GM12865 (cell line): ENCODE results near the gene OR3A3.
"Not testable (repeated sequence)": the region's sequence is repeated elsewhere in the genome, so short reads cannot be mapped to it uniquely, and the experiment has no call there.

Source experiments
- DNase-seq: peaks from one replicate; pipeline ENCODE4 v3.0.0; 2010; ENCODE audit warnings: low read depth
- H3K4me3 ChIP-seq: 2 replicates; pipeline ENCODE4 v1.5.1; 2011; ENCODE audit warnings: mild to moderate bottlenecking, low read depth, low read length, control low read depth
- TF ChIP-seq, protein P1 (sequence below): IDR thresholded peaks from 2 replicates; pipeline ENCODE4 v1.5.1; 2011; ENCODE audit warnings: low read length, control low read depth, low read depth, inconsistent platforms; ENCODE audit not compliant: insufficient read depth; ENCODE audit errors: missing control alignments

The OR3A3 gene

DNA sequence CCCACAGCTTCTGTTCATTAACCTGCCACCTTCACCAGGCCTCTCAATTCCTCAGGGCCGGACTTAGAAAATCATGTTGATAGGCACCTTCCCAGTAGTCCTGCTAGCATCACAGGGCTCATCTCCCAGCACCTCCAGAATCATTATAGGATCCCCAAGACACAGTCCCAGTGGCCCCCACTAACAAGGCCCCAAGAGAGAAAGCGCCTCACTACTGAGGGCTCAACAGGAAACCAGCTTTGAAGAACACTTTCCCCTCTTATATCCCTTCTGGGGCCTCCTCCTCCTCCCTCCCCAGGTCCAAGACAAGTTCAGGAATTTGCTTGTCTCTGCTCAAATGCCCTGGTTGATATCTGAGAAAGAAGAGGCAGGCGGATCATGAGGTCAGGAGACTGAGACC, at the start of gene OR3A3:
OR3A3 (plus strand) TSS at position 301 of the 400 bp plus-strand sequence.
- TF ChIP-seq, protein P1, sequence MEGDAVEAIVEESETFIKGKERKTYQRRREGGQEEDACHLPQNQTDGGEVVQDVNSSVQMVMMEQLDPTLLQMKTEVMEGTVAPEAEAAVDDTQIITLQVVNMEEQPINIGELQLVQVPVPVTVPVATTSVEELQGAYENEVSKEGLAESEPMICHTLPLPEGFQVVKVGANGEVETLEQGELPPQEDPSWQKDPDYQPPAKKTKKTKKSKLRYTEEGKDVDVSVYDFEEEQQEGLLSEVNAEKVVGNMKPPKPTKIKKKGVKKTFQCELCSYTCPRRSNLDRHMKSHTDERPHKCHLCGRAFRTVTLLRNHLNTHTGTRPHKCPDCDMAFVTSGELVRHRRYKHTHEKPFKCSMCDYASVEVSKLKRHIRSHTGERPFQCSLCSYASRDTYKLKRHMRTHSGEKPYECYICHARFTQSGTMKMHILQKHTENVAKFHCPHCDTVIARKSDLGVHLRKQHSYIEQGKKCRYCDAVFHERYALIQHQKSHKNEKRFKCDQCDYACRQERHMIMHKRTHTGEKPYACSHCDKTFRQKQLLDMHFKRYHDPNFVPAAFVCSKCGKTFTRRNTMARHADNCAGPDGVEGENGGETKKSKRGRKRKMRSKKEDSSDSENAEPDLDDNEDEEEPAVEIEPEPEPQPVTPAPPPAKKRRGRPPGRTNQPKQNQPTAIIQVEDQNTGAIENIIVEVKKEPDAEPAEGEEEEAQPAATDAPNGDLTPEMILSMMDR = no peak
- H3K4me3 ChIP-seq = no peak within 1 kb of the TSS
- no peak for DNase-seq

DNA sequence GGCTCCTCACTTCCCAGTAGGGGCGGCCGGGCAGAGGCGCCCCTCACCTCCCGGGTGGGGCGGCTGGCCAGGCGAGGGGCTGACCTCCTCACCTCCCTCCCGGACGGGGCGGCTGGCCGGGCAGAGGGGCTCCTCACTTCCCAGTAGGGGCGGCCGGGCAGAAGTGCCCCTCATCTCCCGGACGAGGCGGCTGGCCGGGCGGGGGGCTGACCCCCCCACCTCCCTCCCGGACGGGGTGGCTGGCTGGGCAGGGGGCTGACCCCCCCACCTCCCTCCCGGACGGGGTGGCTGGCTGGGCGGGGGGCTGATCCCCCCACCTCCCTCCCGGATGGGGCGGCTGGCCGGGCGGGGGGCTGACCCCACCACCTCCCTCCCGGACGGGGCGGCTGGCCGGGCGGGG, 40.0 kb upstream of the OR3A3 start:
- DNase-seq, H3K4me3 ChIP-seq: not testable (repeated sequence)

DNA sequence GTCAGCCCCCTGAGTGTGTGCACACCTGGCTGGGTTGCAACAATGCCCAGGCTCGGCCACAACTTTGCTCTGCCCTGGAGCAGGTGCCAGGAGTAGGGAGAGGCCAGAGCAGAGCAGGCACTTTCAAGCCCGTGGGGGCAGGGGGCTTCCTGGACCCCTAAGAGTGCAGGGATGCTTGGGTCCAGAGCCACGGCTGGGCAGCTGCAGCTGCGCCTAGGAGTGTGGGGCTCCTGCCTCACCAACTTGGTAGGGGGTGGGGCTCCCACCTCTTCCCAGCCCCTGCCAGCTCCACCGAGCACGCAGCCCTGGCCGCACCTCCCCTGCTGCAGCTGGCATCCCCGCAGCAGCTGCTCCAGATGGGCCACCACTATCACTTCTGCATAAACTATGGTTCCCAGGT, 32.8 kb upstream of the OR3A3 start:
- DNase-seq = no peak
- H3K4me3 ChIP-seq = no peak overlapping the region
- TF ChIP-seq, protein P1 = no peak

DNA sequence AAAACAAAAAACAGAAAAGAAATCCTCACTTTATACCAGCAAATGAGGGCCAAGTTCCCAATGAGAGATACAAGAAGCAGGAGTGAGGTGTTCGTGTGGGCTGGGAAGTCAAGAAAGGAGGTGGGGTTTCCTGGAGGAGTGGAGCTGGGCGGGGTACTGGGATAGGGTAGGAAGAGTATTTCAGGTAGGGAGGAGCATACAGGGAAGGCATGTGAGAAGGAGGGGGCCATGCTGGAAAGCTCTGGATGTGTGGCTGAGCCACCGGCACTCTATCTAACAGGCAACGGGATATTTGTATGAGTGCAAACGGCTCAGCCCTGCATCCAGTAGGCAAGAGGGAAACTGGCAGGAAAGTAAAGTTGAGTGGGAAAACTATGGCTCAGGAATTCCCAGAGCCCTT, 29.2 kb upstream of the OR3A3 start:
- DNase-seq = no peak
- TF ChIP-seq, protein P1 = no peak
- no peak overlapping the region for H3K4me3 ChIP-seq

DNA sequence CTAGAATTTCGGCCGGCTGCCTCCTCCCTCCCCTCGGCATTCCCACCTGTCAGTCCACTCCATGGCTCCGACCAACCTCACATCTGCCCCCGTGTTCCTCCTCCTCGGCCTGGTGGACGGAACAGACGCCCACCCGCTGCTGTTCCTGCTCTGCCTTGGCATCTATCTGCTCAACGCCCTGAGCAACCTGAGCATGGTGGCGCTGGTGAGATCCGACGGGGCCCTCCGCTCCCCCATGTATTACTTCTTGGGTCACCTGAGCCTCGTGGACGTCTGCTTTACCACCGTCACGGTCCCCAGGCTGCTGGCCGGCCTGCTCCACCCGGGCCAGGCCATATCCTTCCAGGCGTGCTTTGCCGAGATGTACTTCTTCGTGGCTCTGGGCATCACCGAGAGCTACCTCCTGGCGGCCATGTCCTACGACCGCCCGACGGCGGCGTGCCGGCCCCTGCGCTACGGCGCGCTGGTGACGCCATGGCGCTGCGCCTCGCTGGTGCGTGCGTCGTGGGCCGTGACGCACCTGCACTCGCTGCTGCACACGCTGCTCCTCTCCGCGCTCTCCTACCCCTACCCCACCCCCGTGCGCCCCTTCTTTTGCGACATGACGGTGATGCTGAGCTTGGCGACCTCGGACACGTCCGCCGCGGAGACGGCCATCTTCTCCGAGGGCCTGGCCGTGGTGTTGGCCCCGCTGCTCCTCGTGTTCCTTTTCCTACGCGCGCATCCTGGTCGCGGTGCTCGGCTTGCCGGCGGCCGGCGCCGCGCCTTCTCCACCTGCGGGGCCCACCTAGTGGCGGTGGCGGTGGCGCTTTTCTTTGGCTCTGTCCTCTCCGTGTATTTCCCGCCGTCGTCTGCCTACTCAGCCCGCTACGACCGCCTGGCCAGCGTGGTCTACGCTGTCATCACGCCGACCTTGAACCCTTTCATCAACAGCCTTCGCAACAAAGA, 25.0 kb upstream of the OR3A3 start, which contains the start of gene OR3A2:
OR3A2 (minus strand) TSS at position 440 of the 948 bp plus-strand sequence.
- peak within 1 kb of the TSS; percentile 74 for H3K4me3 ChIP-seq

DNA sequence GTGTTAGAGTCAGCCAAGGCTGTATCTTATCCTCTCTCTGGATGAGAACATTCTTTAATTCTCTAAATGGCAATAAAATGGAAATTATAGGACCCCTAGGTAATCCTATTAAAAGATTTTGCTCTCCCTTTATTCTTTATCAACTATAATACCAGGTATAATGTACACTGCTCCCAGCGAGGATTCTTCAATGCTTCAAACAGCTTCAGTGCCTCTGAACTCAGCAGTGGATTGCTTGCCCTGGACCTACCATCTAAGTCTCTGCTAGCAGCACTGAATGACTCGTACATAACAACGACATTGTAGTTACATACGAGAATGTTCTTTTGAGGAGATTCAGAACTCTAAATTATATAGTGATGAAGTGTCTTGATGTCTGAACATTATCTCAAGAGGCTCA, 21.4 kb upstream of the OR3A3 start:
- no peak for DNase-seq
- TF ChIP-seq, protein P1 = no peak
- H3K4me3 ChIP-seq = no peak overlapping the region

More for the DNA sequence above, 25.0 kb upstream of the OR3A3 start, which contains the start of gene OR3A2:
- TF ChIP-seq, protein P1 = peak; percentile 24
- peak; percentile 90 for DNase-seq

DNA sequence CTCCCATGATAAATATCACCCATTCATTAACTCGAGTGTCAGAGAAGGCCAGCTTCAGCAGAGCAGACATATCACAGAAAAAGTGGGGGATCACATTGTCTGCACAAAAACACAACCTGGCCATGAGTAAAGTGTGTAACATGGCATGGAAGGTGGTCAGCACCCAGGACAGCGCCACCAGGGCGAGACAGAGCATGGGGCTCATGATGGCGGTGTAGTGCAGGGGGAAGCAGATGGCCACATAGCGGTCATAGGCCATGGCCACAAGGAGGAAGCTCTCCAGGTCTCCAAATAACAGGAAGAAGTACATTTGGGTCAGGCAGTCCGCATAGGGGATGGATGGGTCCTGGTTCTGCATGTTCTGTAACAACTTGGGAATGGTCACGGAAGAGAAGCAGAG, 13.4 kb upstream of the OR3A3 start:
- not testable (repeated sequence) for DNase-seq, H3K4me3 ChIP-seq

DNA sequence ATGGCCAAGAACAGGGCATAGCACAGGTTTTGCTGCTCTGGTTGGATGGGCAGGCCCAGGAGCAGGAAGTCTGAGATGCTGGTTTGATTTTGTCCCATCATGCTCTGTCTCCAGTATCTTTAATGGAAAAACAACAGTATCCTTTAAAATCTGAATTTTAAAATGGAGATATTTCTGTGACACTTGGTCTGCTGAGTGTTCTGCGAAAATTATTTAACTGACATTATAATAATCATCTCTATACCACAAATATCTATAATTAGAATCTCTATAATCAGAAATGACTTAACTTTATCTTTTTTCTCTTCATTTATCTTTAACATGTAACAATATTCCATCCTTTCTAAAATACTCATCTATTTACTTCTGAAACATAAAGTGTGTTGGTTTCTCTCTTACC, 12.9 kb upstream of the OR3A3 start, which contains the start of gene OR1E1:
OR1E1 (minus strand) TSS at position 101 of the 400 bp plus-strand sequence; CDS start at position 101, 0 bp downstream.
- TF ChIP-seq, protein P1 = no peak
- H3K4me3 ChIP-seq = no peak within 1 kb of the TSS
- no peak for DNase-seq
